DOHH2 (cell line): ENCODE data around the gene SP4.

Source experiments
- H3F3A ChIP-seq: fragments of 200-600 bp; sonication (generic), shearing (Covaris generic); 2 replicates; pipeline ENCODE4 v1.6.0; 2016; ENCODE audit warnings: antibody characterized with exemption, mild to moderate bottlenecking; ENCODE audit not compliant: control insufficient read depth, insufficient read depth
- H3K27ac ChIP-seq: fragments of 200-600 bp; sonication (generic); 2 replicates; pipeline ENCODE4 v1.5.1; 2014; ENCODE audit warnings: low read depth, mild to moderate bottlenecking, low read length, moderate library complexity
- H3K27me3 ChIP-seq: fragments of 200-600 bp; sonication (generic); 2 replicates; pipeline ENCODE4 v1.6.1; 2014; ENCODE audit warnings: mild to moderate bottlenecking, low read length, mixed read lengths; ENCODE audit not compliant: control insufficient read depth
- H3K36me3 ChIP-seq: fragments of 200-600 bp; sonication (generic); 2 replicates; pipeline ENCODE4 v1.6.1; 2014; ENCODE audit warnings: mild to moderate bottlenecking, low read length, moderate library complexity, mixed read lengths; ENCODE audit not compliant: control insufficient read depth
- H3K4me1 ChIP-seq: fragments of 200-600 bp; sonication (generic); 2 replicates; pipeline ENCODE4 v1.6.1; 2014; ENCODE audit warnings: mild to moderate bottlenecking, low read length, mixed read lengths; ENCODE audit not compliant: control insufficient read depth
- H3K4me2 ChIP-seq: fragments of 200-600 bp; sonication (generic); 2 replicates; pipeline ENCODE4 v1.6.0; 2014; ENCODE audit warnings: mild to moderate bottlenecking, low read length, moderate library complexity
- H3K4me3 ChIP-seq: fragments of 200-600 bp; sonication (generic); 2 replicates; pipeline ENCODE4 v1.5.1; 2014; ENCODE audit warnings: mild to moderate bottlenecking, low read length, mixed read lengths
- H3K79me2 ChIP-seq: fragments of 200-600 bp; sonication (generic); 2 replicates; pipeline ENCODE4 v1.6.1; 2014; ENCODE audit warnings: mild to moderate bottlenecking, low read length, mixed read lengths; ENCODE audit not compliant: control insufficient read depth
- H3K9me2 ChIP-seq: fragments of 200-600 bp; sonication (generic); replicated peaks from 2 replicates; pipeline ENCODE4 v1.6.1; 2014; ENCODE audit warnings: mild to moderate bottlenecking, low read length, mixed read lengths; ENCODE audit not compliant: control insufficient read depth
- H3K9me3 ChIP-seq: fragments of 200-600 bp; sonication (generic); 2 replicates; pipeline ENCODE4 v1.6.1; 2014; ENCODE audit warnings: antibody characterized with exemption, low read length, mixed read lengths; ENCODE audit not compliant: control insufficient read depth, insufficient read depth
- H4K20me1 ChIP-seq: fragments of 200-600 bp; sonication (generic); 2 replicates; pipeline ENCODE4 v1.6.0; 2014; ENCODE audit warnings: low read depth, mild to moderate bottlenecking, antibody characterized with exemption, low read length, moderate library complexity; ENCODE audit not compliant: control insufficient read depth, insufficient read depth
- CTCF ChIP-seq: fragments of 200-600 bp; sonication (generic); IDR thresholded peaks from one replicate; pipeline ENCODE4 v1.5.1; 2014; ENCODE audit warnings: antibody characterized with exemption, mild to moderate bottlenecking, low read depth, low read length; ENCODE audit not compliant: poor library complexity, severe bottlenecking
- EZH2phosphoT487 ChIP-seq: fragments of 200-600 bp; sonication (generic); IDR thresholded peaks from 2 replicates; pipeline ENCODE4 v1.6.1; 2017; ENCODE audit warnings: borderline replicate concordance, mild to moderate bottlenecking, antibody characterized with exemption, low read length, moderate library complexity, mixed read lengths

The SP4 gene

GRCh38 chr7:21412957-21413356 lies 14.9 kb upstream of the SP4 start:
- no peak overlapping the region for H3K4me3 ChIP-seq
- no peaks in the 10 kb centered on the region for H3K79me2 ChIP-seq
- no peaks in the 10 kb centered on the region for H4K20me1 ChIP-seq
- no peaks in the 10 kb centered on the region for H3K4me1 ChIP-seq
- H3K27me3 ChIP-seq, result peaks cover 17% of the 10 kb centered on the region
- no peak overlapping the region for H3K27ac ChIP-seq
- H3K9me2 ChIP-seq, result no peaks in the 10 kb centered on the region
- H3F3A ChIP-seq, result no peaks in the 10 kb centered on the region
- H3K4me2 ChIP-seq, result no peak overlapping the region
- H3K9me3 ChIP-seq, result no peaks in the 10 kb centered on the region
- H3K36me3 ChIP-seq, result no peaks in the 10 kb centered on the region
- TF ChIP-seq EZH2phosphoT487, result no peak
- no peak for TF ChIP-seq CTCF

GRCh38 chr7:21413502-21413901 lies 14.4 kb upstream of the SP4 start:
- Histone ChIP-seq H3K27me3 (peaks cover 17% of the 10 kb centered on the region), H3K4me3 (no peak overlapping the region), H3K9me3 (no peaks in the 10 kb centered on the region), H3F3A (no peaks in the 10 kb centered on the region), H4K20me1 (no peaks in the 10 kb centered on the region), H3K27ac (no peak overlapping the region), H3K79me2 (no peaks in the 10 kb centered on the region), H3K4me2 (no peak overlapping the region), H3K9me2 (no peaks in the 10 kb centered on the region), H3K36me3 (no peaks in the 10 kb centered on the region), H3K4me1 (no peaks in the 10 kb centered on the region)
- TF ChIP-seq CTCF (no peak), EZH2phosphoT487 (no peak)

- no peaks in the 10 kb centered on the region for H3F3A ChIP-seq
- H3K9me3 ChIP-seq, result no peaks in the 10 kb centered on the region
- no peaks in the 10 kb centered on the region for H3K79me2 ChIP-seq
- no peaks in the 10 kb centered on the region for H4K20me1 ChIP-seq
- H3K9me2 ChIP-seq, result no peaks in the 10 kb centered on the region
- TF ChIP-seq CTCF (no peak), EZH2phosphoT487 (no peak)
- no peak overlapping the region for H3K4me2 ChIP-seq
- H3K27me3 ChIP-seq, result peaks cover 17% of the 10 kb centered on the region
- no peak overlapping the region for H3K27ac ChIP-seq
- no peaks in the 10 kb centered on the region for H3K4me1 ChIP-seq
- H3K36me3 ChIP-seq, result no peaks in the 10 kb centered on the region
- no peak overlapping the region for H3K4me3 ChIP-seq
Measured at GRCh38 chr7:21414795-21415393, 13.0 kb upstream of the SP4 start.

GRCh38 chr7:21417647-21418046 lies 10.2 kb upstream of the SP4 start:
- no peak for TF ChIP-seq CTCF
- no peak for TF ChIP-seq EZH2phosphoT487
- Histone ChIP-seq H3K27ac (no peak overlapping the region), H3K9me3 (no peaks in the 10 kb centered on the region), H3K9me2 (no peaks in the 10 kb centered on the region), H3K36me3 (no peaks in the 10 kb centered on the region), H3K4me3 (no peak overlapping the region), H3K79me2 (no peaks in the 10 kb centered on the region), H4K20me1 (no peaks in the 10 kb centered on the region), H3K4me1 (no peaks in the 10 kb centered on the region), H3F3A (no peaks in the 10 kb centered on the region), H3K27me3 (peaks cover 14% of the 10 kb centered on the region; the same call in 1 of the 2 replicates), H3K4me2 (no peak overlapping the region)
